ENCODE measurements around the gene N4BP2.
"Not testable (repeated sequence)": the region's sequence is repeated elsewhere in the genome, so short reads cannot be mapped to it uniquely, and the experiment has no call there.

Gene N4BP2

GRCh38 chr4:40134206-40134917 lies 77.7 kb downstream of the N4BP2 start:
- no peak overlapping the region for H3K4me3 ChIP-seq (ENCODE audit: low read depth, low read length)
- DNase-seq (ENCODE audit: low read depth): no peak
- no peak for TF ChIP-seq CTCF (IDR thresholded peaks at IDR 0.05; ENCODE audit: control insufficient read depth, extremely low read depth, insufficient read depth)

- DNase-seq (ENCODE audit: low read depth); H3K4me3 ChIP-seq (ENCODE audit: low read depth, low read length): not testable (repeated sequence)
Observed at GRCh38 chr4:40136202-40136601, 79.6 kb downstream of the N4BP2 start.

GRCh38 chr4:40140196-40140595 lies 83.5 kb downstream of the N4BP2 start:
- no peak overlapping the region for H3K4me3 ChIP-seq (ENCODE audit: low read depth, low read length)
- no peak for TF ChIP-seq CTCF (IDR thresholded peaks at IDR 0.05; ENCODE audit: control insufficient read depth, extremely low read depth, insufficient read depth)
- DNase-seq (ENCODE audit: low read depth): no peak

GRCh38 chr4:40140597-40140996 lies 83.9 kb downstream of the N4BP2 start:
- not testable (repeated sequence) for H3K4me3 ChIP-seq (ENCODE audit: low read depth, low read length); DNase-seq (ENCODE audit: low read depth)

GRCh38 chr4:40143926-40144508 lies 87.4 kb downstream of the N4BP2 start:
- TF ChIP-seq CTCF (IDR thresholded peaks at IDR 0.05; ENCODE audit: control insufficient read depth, extremely low read depth, insufficient read depth): no peak
- H3K4me3 ChIP-seq (ENCODE audit: low read depth, low read length): no peak overlapping the region
- no peak for DNase-seq (ENCODE audit: low read depth)

GRCh38 chr4:40144716-40145115 lies 88.1 kb downstream of the N4BP2 start:
- no peak overlapping the region for H3K4me3 ChIP-seq (ENCODE audit: low read depth, low read length)
- no peak for TF ChIP-seq CTCF (IDR thresholded peaks at IDR 0.05; ENCODE audit: control insufficient read depth, extremely low read depth, insufficient read depth)
- DNase-seq (ENCODE audit: low read depth): no peak

- H3K4me3 ChIP-seq (ENCODE audit: low read depth, low read length); DNase-seq (ENCODE audit: low read depth): not testable (repeated sequence)
Observed at GRCh38 chr4:40147490-40147889, 90.8 kb downstream of the N4BP2 start.

- peak; percentile 76 for TF ChIP-seq CTCF (IDR thresholded peaks at IDR 0.05; ENCODE audit: control insufficient read depth, extremely low read depth, insufficient read depth)
- no peak overlapping the region for H3K4me3 ChIP-seq (ENCODE audit: low read depth, low read length)
- DNase-seq (ENCODE audit: low read depth): peak; percentile 73
Observed at GRCh38 chr4:40149960-40150385, 93.3 kb downstream of the N4BP2 start.

Measured in LNCaP clone FGC (cell line).